ENCODE results near the gene KIF5A.

KIF5A gene

GRCh38 chr12:57590479-57590863, 40.6 kb downstream of the KIF5A start:
- TF ChIP-seq CTCF (IDR thresholded peaks at IDR 0.05; ENCODE audit: low read depth, low read length), result no peak
- no peak for TF ChIP-seq EZH2phosphoT487 (IDR thresholded peaks at IDR 0.05; ENCODE audit: low read depth)
- Histone ChIP-seq H4K20me1 (ENCODE audit: insufficient read depth, low read length) (no peaks in the 10 kb centered on the region), H3K4me3 (ENCODE audit: low read length) (peak overlapping the region; percentile 99), H3K4me2 (ENCODE audit: low read length) (peak overlapping the region; percentile 84), H2AFZ (ENCODE audit: low read depth, low read length) (peak overlapping the region; percentile 81), H3K9me3 (ENCODE audit: insufficient read depth, low read length) (no peaks in the 10 kb centered on the region), H3K27me3 (ENCODE audit: low read depth, low read length) (peaks cover 15% of the 10 kb centered on the region), H3K27ac (ENCODE audit: low read length) (no peak overlapping the region), H3K9ac (ENCODE audit: low read length) (peak overlapping the region; percentile 74), H3K4me1 (ENCODE audit: low read length) (peaks cover 17% of the 10 kb centered on the region), H3K36me3 (replicated peaks; ENCODE audit: low read depth, low read length) (no peaks in the 10 kb centered on the region), H3K79me2 (ENCODE audit: low read length) (peaks cover 17% of the 10 kb centered on the region)

- no peak within 1 kb of the TSS for H3K27ac ChIP-seq (ENCODE audit: low read length)
- TF ChIP-seq EZH2phosphoT487 (IDR thresholded peaks at IDR 0.05; ENCODE audit: low read depth) (no peak), CTCF (IDR thresholded peaks at IDR 0.05; ENCODE audit: low read depth, low read length) (no peak)
Observed at GRCh38 chr12:57590864-57591781, 41.3 kb downstream of the KIF5A start, which contains the start of gene PIP4K2C. Gene PIP4K2C, plus strand, starts transcription at chr12:57591192. Its CDS starts 98 bp downstream, at chr12:57591290.

GRCh38 chr12:57591782-57592325, 42.0 kb downstream of the KIF5A start:
- TF ChIP-seq CTCF (IDR thresholded peaks at IDR 0.05; ENCODE audit: low read depth, low read length) (no peak), EZH2phosphoT487 (IDR thresholded peaks at IDR 0.05; ENCODE audit: low read depth) (no peak)
- Histone ChIP-seq H3K9ac (ENCODE audit: low read length) (peak overlapping the region; percentile 74), H3K4me2 (ENCODE audit: low read length) (peak overlapping the region; percentile 100), H3K27me3 (ENCODE audit: low read depth, low read length) (peaks cover 13% of the 10 kb centered on the region), H3K27ac (ENCODE audit: low read length) (no peak overlapping the region), H3K9me3 (ENCODE audit: insufficient read depth, low read length) (no peaks in the 10 kb centered on the region), H4K20me1 (ENCODE audit: insufficient read depth, low read length) (no peaks in the 10 kb centered on the region), H3K4me1 (ENCODE audit: low read length) (peaks cover 17% of the 10 kb centered on the region), H3K4me3 (ENCODE audit: low read length) (peak overlapping the region; percentile 99), H3K79me2 (ENCODE audit: low read length) (peaks cover 17% of the 10 kb centered on the region), H2AFZ (ENCODE audit: low read depth, low read length) (no peak overlapping the region; the same call in 1 of the 2 replicates), H3K36me3 (replicated peaks; ENCODE audit: low read depth, low read length) (no peaks in the 10 kb centered on the region)

More at GRCh38 chr12:57590864-57591781, 41.3 kb downstream of the KIF5A start, which contains the start of gene PIP4K2C:
- Histone ChIP-seq H2AFZ (ENCODE audit: low read depth, low read length) (peak within 1 kb of the TSS; percentile 92), H3K79me2 (ENCODE audit: low read length) (peaks cover 17% of the 10 kb centered on the region), H3K9me3 (ENCODE audit: insufficient read depth, low read length) (no peaks in the 10 kb centered on the region), H4K20me1 (ENCODE audit: insufficient read depth, low read length) (no peaks in the 10 kb centered on the region), H3K4me1 (ENCODE audit: low read length) (peaks cover 17% of the 10 kb centered on the region), H3K4me2 (ENCODE audit: low read length) (peak within 1 kb of the TSS; percentile 100), H3K36me3 (replicated peaks; ENCODE audit: low read depth, low read length) (no peaks in the 10 kb centered on the region), H3K9ac (ENCODE audit: low read length) (peak within 1 kb of the TSS; percentile 74), H3K4me3 (ENCODE audit: low read length) (peak within 1 kb of the TSS; percentile 99), H3K27me3 (ENCODE audit: low read depth, low read length) (peaks cover 15% of the 10 kb centered on the region)

- Histone ChIP-seq H4K20me1 (ENCODE audit: insufficient read depth, low read length) (no peaks in the 10 kb centered on the region), H2AFZ (ENCODE audit: low read depth, low read length) (no peak overlapping the region), H3K9ac (ENCODE audit: low read length) (no peak overlapping the region), H3K27ac (ENCODE audit: low read length) (no peak overlapping the region), H3K79me2 (ENCODE audit: low read length) (peaks cover 17% of the 10 kb centered on the region), H3K4me2 (ENCODE audit: low read length) (no peak overlapping the region), H3K4me1 (ENCODE audit: low read length) (peaks cover 17% of the 10 kb centered on the region), H3K4me3 (ENCODE audit: low read length) (no peak overlapping the region), H3K27me3 (ENCODE audit: low read depth, low read length) (peaks cover 8% of the 10 kb centered on the region; the same call in 1 of the 2 replicates), H3K36me3 (replicated peaks; ENCODE audit: low read depth, low read length) (no peaks in the 10 kb centered on the region), H3K9me3 (ENCODE audit: insufficient read depth, low read length) (no peaks in the 10 kb centered on the region)
- TF ChIP-seq EZH2phosphoT487 (IDR thresholded peaks at IDR 0.05; ENCODE audit: low read depth), result no peak
Observed at GRCh38 chr12:57592551-57593165, 42.8 kb downstream of the KIF5A start.

All from OCI-LY3 (cell line).